Measurements from ENCODE around the gene DOCK8. TPM values are rescaled to one million over a fixed set of nuclear protein-coding genes. Genes with fewer than 3 reads are reported as not detected.

Gene DOCK8
- total RNA-seq, 1 donor from 2014 or later, result 5.1 TPM

- H3K27me3 Mint-ChIP-seq, result no peaks in the 10 kb centered on the region
- peak; percentile 92 for DNase-seq (ENCODE audit: extremely low spot score, unreplicated experiment)
- peak overlapping the region; percentile 92 for H3K27ac Mint-ChIP-seq
Observed at GRCh38 chr9:469672-470551, 255.2 kb downstream of the DOCK8 start.

GRCh38 chr9:470552-471194, 256.0 kb downstream of the DOCK8 start:
- peaks cover 20% of the 10 kb centered on the region for H3K4me1 Mint-ChIP-seq (ENCODE audit: unreplicated experiment)
- no peaks in the 10 kb centered on the region for H3K27me3 Mint-ChIP-seq
- H3K27ac Mint-ChIP-seq, result peak overlapping the region; percentile 92
- peak overlapping the region; percentile 98 for H3K4me3 Mint-ChIP-seq
- no peak for DNase-seq (ENCODE audit: extremely low spot score, unreplicated experiment)
- H3K9me3 Mint-ChIP-seq, result no peaks in the 10 kb centered on the region
- TF ChIP-seq CTCF (conservative IDR thresholded peaks at IDR 0.05), result no peak
- H3K36me3 Mint-ChIP-seq, result peaks cover 10% of the 10 kb centered on the region

More at GRCh38 chr9:469672-470551, 255.2 kb downstream of the DOCK8 start:
- no peaks in the 10 kb centered on the region for H3K9me3 Mint-ChIP-seq
- peaks cover 20% of the 10 kb centered on the region for H3K4me1 Mint-ChIP-seq (ENCODE audit: unreplicated experiment)
- TF ChIP-seq CTCF (conservative IDR thresholded peaks at IDR 0.05), result no peak
- H3K4me3 Mint-ChIP-seq, result peak overlapping the region; percentile 98
- H3K36me3 Mint-ChIP-seq, result peaks cover 10% of the 10 kb centered on the region

GRCh38 chr9:471320-471719, 256.7 kb downstream of the DOCK8 start:
- Mint-ChIP-seq H3K27me3 (no peaks in the 10 kb centered on the region), H3K4me3 (peak overlapping the region; percentile 98), H3K27ac (peak overlapping the region; percentile 92), H3K9me3 (no peaks in the 10 kb centered on the region), H3K4me1 (ENCODE audit: unreplicated experiment) (peaks cover 20% of the 10 kb centered on the region), H3K36me3 (peaks cover 8% of the 10 kb centered on the region)
- TF ChIP-seq CTCF (conservative IDR thresholded peaks at IDR 0.05), result no peak
- no peak for DNase-seq (ENCODE audit: extremely low spot score, unreplicated experiment)

GRCh38 chr9:472479-473075, 257.9 kb downstream of the DOCK8 start:
- H3K27ac Mint-ChIP-seq, result no peak overlapping the region
- H3K27me3 Mint-ChIP-seq, result no peaks in the 10 kb centered on the region
- H3K9me3 Mint-ChIP-seq, result no peaks in the 10 kb centered on the region
- TF ChIP-seq CTCF (conservative IDR thresholded peaks at IDR 0.05), result no peak
- no peak for DNase-seq (ENCODE audit: extremely low spot score, unreplicated experiment)
- H3K4me1 Mint-ChIP-seq (ENCODE audit: unreplicated experiment), result peaks cover 20% of the 10 kb centered on the region
- peaks cover 13% of the 10 kb centered on the region for H3K36me3 Mint-ChIP-seq
- H3K4me3 Mint-ChIP-seq, result no peak overlapping the region

GRCh38 chr9:477193-477592, 262.5 kb downstream of the DOCK8 start:
- no peak for DNase-seq (ENCODE audit: extremely low spot score, unreplicated experiment)
- H3K4me3 Mint-ChIP-seq, result no peak overlapping the region
- no peak for TF ChIP-seq CTCF (conservative IDR thresholded peaks at IDR 0.05)
- H3K27ac Mint-ChIP-seq, result no peak overlapping the region
- H3K27me3 Mint-ChIP-seq, result no peaks in the 10 kb centered on the region
- peaks cover 16% of the 10 kb centered on the region for H3K36me3 Mint-ChIP-seq
- peaks cover 10% of the 10 kb centered on the region for H3K4me1 Mint-ChIP-seq (ENCODE audit: unreplicated experiment)
- H3K9me3 Mint-ChIP-seq, result no peaks in the 10 kb centered on the region

Data from type B pancreatic cell (in vitro differentiated cells).